HPDE6-E6E7 (cell line): Measurements from ENCODE around the gene ZNF497.
"Not testable (repeated sequence)": the region's sequence is repeated elsewhere in the genome, so short reads cannot be mapped to it uniquely, and the experiment has no call there.

Source experiments
- DNase-seq: peaks from one replicate; pipeline ENCODE4 v3.0.0; 2011; ENCODE audit warnings: missing footprints; ENCODE audit errors: extremely low spot score

ZNF497 gene

DNA sequence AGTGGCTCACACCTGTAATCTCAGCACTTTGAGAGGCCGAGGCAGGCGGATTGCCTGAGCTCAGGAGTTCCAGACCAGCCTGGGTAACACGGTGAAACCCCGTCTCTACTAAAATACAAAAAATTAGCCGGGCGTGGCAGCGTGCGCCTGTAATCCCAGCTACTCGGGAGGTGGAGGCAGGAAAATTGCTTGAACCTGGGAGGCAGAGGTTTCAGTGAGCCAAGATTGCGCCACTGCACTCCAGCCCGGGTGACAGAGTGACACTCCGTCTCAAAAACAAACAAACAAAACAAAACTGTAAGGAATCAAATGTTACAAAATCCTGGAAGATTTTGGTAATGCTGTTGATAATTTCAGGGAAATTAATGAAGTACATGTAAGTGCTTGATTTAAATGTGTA lies 14.5 kb downstream of the ZNF497 start:
- not testable (repeated sequence) for DNase-seq

DNA sequence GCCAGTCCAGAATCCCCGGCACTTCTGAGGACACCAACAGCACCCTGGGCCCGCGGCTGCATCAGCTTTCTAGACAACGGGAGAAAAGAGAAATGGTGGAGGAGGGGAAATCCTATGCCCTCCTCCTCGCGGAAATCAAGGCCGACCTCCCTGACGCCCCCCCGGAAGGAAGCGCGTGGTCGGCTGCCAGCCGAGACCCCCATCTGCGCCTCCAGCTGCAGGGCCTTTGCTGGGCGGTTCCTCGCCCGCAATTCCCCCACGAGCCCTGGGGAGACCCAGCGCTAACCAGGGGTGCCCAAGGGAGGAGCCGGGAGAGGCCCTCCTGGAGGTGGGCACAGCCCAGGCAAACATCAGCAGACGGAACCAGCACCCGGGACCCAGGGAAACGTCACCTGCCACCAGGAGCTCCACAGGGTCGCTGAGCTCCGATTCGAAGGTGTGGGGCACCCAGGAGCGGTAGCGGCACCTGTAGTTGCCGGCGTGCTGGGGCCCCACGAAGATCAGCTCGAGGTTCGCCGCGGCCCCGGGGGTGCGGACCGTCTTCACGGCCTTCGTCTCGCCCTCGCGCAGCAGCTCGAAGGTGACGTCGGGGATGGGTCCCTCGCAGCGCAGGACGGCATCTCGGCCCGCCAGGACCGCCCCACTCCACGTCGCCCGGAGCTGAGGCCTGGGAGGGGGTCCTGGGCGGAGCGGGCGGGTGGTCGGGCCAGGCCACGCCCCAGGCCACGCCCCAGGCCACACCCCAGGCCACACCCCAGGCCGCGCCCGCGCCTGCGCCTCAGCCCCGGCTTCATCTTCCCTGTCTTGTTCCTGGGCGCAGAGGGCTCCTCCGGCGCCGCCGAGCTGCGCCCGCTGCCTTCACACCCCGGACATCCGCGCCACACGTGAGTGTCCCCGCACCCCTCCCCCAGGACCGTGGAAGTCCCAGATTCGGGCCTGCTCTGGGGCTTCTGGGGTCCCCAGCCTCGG lies 15.3 kb downstream of the ZNF497 start:
- peak; percentile 78 for DNase-seq

DNA sequence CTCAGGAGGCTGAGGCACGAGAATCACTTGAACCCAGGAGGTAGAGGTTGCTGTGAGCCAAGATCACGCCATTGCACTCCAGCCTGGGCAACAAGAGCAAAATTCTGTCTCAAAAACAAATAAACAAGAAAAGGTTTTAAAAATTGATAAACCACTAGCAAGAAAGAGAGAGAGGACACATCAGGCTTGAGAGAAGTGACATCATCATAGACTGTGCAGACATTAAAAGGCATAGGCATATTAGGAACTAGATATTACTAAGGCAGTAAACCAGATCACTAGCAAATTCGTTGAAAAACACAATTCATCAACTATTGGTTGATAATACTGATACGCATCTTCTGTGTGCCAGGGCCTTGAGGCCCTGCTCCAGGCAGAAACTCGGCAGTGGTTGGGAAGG lies 17.0 kb downstream of the ZNF497 start:
- DNase-seq = no peak

DNA sequence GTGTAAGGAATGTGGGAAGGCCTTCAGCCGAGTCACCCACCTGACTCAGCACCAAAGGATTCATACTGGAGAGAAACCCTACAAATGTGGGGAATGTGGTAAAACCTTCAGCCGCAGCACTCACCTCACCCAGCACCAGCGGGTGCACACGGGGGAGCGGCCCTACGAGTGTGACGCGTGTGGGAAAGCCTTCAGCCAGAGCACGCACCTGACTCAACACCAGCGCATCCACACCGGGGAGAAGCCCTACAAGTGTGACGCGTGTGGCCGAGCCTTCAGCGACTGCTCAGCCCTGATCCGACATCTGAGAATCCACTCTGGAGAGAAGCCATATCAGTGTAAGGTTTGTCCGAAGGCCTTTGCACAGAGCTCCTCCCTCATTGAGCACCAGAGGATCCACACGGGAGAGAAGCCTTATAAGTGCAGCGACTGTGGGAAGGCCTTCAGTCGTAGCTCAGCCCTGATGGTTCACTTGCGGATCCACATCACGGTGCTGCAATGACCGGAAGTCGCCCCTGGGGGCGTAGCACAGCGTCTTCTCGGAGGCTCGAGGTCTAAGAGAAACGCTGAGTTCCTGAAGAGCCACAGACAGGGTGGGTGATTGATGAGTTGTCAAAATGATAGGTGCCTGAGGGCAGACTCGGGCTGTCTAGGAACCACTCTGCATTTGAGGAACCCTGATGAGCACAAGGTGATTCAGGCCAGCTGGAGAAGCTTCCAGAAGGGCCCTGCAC lies 23.6 kb downstream of the ZNF497 start:
- no peak for DNase-seq

DNA sequence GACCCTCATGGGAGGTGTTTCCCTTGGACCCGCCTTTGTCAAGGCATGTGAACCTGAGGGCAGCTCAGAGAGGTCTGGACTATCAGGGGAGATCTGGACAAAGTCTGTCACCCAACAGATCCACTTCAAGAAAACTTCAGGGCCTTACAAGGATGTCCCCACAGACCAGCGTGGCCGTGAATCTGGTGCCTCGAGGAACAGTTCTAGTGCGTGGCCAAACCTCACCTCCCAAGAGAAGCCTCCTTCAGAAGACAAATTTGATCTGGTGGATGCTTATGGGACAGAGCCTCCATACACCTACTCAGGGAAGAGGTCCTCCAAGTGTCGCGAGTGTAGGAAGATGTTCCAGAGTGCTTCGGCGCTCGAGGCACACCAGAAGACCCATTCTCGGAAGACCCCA lies 24.2 kb downstream of the ZNF497 start:
- no peak for DNase-seq

DNA sequence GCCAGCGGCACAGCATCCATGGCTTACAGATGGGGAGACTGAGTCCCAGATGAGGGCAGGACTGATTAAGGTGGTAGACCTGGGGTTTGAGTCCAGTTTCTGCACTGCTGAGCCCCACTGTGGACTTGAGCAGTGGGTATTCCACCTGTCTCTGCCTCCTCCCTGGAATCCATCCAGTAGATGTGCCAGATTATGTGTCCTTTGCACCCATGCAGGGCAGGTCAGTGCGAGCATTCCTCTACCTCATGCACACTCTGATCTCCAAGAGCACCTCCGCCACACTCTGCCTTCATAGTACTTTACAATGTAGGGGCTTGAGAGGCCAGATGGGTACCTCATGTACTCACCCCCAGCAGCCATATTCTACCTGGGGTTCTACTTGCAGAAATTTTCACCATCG lies 25.7 kb downstream of the ZNF497 start:
- no peak for DNase-seq

DNA sequence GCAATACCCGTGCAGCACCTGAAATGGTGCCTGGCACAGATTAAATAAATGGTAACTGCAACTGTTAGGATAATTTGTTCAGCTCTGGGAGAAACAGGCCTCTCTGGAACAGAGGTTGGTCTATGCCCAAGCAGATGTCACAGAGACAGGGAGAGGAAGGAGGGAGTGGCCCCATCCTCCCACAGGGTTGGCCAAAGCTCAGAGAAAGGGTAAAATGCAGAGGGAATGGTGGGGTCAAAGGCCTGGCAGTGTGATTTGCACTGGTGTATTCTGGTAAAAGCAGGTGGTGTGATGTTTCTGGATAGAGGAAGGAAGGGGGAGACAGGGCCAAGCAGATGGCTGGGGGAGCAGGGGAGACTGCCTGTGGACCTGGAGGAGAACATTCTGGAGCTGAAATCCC lies 26.3 kb downstream of the ZNF497 start:
- no peak for DNase-seq

DNA sequence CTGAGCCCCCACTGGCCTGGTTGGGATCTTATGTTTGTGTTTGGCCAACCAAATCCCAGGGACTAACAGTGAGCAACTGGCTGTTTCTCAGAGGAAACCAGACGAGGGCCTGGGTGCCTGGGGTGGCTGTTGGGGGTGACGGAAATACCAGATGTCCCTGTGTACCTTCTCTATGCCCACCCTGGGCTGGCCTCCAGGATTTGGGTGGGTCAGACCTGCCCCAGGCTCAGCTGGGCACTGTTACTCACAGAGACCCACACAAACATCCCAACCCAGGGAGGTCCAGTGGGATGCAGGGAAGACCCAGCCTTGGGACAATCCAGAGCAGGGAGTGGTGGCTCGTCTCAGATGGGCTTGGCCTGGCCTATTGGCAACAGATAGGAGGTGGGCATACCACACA lies 26.9 kb downstream of the ZNF497 start:
- DNase-seq = no peak

DNA sequence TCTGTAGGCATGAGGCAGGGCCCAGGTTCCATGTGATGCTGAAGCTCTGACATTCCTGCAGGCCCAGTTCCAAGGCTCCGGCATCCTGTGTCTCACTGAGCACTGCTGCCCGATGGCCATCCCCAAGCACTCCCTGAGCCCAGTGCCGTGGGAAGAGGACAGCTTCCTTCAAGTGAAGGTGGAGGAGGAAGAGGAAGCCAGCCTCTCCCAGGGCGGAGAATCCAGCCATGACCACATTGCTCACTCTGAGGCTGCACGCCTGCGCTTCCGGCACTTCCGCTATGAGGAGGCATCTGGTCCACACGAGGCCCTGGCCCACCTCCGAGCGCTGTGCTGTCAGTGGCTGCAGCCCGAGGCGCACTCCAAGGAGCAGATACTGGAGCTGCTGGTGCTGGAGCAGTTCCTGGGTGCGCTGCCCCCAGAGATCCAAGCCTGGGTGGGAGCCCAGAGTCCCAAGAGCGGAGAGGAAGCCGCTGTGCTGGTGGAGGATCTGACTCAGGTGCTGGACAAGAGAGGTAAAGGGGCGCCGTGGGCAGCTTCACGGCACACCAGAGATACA lies 27.8 kb downstream of the ZNF497 start:
- no peak for DNase-seq

DNA sequence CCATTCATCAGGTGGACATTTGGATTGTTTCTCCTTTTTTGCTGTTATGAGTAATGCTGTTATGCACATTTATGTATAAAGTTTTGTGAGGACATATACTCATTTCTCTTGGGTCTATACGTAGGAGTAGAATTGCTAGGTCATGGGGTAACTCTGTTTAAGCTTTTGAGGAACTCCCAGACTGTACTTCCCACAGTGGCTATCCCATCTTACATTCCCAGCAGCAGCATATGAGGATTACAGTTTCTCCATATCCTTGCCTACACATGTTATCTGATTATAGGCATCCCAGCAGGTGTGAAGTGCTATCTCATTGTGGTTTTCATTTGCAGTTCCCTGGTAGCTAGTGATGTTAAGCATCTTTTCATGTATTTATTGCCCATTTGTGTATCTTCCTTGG lies 29.9 kb downstream of the ZNF497 start:
- no peak for DNase-seq

DNA sequence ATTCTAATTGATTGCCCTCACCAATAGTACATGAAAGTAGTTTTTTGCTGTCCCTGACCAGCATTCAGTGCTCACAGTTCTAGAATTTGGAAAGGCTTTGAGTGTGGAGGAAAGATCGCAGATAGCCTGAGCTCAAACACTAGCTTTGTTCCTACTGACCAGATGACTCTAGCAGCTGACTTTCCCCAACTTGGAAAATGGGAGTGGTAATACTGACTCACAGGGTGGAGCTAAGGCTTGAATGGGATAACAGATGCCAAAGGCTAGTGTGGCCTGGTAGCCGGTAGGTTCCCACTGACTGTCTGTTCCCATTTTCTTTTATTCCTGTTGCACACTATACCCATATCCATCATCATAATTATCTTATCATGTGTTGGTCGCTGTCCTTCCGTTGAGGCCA lies 32.1 kb downstream of the ZNF497 start:
- peak; percentile 87 for DNase-seq

DNA sequence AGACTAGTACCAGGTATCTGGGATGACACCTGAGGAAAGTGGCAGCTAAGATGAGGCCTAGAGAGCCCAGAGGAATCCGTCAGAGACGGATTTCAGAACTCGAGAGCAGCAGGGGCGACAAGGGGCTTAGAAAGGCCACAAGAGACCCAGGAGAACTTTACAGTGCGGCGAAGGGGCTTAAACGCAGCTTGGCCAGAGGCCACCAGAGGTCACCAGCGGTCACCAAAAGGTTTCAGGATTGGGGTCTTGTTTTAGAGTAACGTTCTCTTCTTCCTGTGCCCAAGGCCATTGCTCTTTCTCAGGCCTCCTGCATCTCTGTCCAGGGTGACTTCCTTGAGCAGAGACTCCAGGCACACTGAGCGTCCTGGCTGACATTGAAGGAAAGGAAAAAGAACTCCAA lies 33.6 kb downstream of the ZNF497 start:
- DNase-seq = no peak

DNA sequence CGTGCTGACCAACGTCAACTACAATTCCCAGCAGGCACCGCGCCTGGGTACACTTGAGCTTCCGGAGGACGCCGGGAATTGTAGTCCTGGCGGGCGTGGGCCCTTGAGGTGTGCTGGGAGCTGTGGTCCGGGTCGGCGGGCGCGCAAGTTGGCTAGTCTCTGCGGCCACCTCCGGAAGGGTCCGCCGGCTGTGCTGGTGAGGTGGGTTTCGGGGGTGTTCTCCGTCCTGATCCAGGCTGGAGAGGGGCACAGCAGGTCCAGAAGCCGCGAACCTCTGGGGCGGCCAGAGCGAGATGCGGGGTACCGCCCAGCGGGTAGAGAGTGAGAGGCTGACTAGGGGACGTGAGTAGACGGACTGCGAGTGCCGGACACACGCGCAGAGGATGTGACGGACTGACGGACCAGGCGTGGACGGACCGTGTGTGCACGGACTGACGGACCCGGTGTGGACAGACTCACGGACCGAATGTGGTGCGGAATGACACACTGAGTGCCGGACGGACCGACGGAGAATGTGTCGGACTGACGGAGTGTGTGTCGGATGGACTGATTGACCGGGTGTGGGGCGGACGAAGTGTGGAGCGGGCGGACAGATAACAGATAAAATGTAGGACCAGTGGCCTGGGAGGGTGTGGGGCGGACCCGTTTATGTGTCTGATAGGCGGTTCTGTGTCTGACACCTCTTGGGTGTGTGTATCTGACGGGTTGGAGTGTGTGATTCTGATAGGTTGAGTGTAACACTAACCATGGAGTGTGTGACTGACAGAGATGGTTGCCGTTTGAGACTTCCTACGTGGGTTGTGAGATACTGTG lies 35.4 kb downstream of the ZNF497 start, which contains the start of gene ZSCAN22:
ZSCAN22 (plus strand) TSS at position 81 of the 813 bp plus-strand sequence. CDS start 7,809 bp downstream, outside the sequence.
- peak; percentile 97 for DNase-seq

DNA sequence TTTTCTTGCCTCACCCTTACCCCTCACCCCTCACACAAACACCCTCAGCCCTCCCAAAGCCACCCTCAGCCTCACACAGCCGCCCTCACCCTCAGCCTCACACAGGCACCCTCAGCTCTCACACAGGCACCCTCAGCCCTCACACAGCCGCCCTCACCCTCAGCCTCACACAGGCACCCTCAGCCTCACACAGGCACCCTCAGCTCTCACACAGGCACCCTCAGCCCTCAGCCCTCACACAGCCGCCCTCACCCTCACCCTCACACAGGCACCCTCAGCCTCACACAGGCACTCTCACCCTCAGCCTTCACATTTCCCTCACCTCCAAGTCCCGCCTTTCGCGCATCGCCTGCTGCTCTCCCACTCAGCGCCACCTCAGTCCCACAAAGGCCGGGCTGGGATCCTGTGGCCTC lies 36.0 kb downstream of the ZNF497 start:
- no peak for DNase-seq

DNA sequence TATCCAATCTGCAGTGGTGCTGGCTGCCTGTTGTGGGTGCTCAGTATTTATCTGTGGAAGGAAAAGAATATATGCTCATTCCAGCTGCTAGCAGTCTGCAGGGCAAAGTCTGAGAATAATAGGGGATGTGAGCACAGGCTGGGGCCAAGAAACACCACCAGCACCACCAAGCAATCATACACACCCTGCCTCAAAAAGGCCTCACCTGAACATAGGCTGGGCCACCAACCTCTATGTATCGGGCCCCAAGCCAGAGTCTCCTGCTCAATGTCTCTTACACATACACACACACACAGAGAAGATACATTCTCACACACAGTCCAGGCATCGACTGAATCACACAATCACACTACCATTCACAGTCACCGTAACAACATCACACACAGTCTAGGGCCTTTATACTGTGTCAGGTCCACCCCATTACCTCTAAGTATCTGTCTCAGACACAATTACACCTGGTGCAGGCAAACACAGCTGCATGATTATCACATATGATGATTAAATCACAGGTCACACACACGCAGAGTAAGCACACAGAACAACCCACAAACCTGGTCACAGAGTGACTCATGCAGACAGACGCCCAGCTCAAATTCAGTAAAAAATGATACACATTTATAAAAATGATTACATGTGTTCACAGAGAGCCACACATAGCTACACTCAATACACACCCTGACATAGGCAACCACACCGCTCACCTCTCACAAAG lies 37.1 kb downstream of the ZNF497 start:
- peak; percentile 36 for DNase-seq

DNA sequence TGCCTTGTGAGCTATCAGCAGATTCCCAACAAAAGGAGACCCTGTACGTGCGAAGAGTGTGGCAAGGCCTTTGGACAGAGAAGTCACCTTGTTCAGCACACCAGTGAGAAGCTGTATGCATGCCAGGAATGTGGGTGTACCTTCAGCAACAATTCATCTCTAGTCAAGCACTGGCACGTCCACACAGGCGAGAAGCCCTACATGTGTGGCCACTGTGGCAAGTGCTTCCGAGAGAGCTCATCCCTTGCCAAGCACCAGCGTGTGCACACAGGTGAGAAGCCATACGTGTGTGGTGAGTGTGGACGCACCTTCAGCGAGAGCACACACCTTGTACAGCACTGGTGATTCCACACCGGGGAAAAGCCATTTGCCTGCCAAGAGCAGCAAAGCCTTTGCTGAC lies 43.3 kb downstream of the ZNF497 start:
- no peak for DNase-seq

DNA sequence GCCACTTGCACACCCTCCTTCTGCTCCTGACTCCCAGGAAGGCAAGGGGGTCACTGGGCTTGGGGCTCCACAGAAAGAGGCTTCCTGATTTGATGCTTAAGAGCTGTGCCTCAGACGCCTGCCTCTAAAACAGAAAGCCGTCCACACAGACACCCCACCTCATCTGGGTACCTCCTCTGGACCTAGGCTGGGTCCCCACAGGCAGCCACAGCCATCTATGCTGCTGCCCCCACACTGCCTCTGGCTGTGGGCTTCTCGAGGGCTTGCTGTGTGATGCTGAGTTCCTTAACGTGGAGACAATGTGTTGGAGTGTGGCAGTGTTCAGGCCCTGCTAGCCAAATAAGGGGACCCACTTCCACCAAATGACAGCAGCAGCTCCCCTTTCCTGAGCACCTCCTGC lies 44.3 kb downstream of the ZNF497 start:
- DNase-seq = no peak

DNA sequence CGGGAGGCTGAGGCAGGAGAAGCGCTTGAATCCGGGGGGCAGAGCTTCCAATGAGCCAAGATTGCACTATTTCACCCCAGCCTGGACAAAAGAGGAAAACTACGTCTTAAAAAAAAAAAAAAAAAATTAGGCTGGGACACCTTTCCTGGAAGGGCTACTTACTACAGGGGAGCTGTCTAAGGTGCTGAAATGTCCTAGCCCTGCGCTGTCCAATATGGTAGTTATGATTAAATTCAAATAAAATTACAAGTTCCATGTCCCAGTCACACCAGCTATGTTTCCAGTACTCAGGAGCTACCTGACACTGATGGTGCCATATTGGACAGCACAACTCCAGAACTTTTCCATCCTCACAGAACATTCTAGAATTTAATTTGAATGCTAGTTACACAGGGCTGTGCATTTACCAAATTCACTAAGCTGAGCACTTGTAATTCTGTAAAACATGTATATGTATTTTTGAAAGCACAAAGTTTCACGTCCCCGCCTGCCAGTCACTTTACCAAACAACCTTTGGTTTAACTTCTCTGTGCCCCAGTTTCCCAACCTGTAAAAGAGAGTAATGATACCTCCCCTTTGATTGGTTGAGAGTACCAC lies 45.0 kb downstream of the ZNF497 start:
- no peak for DNase-seq

DNA sequence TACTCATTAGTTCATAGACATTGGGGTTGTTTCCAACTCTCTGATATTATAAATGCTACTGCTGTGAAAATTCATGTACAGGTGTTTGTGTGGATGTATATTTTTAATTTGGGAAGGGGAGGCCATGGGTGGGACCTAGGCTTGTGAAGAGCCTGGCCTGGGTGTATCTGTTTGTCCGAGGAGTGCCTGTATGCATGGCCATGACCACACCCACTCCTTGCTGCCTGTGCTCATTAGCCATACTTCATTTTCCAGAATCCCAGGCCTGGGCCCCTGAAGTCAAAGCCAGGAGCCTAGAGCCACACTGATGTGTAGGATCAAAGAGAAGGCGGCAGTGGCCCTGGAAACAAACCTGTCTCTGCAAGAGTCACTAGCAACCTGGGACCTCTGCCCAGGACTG lies 47.0 kb downstream of the ZNF497 start:
- no peak for DNase-seq

DNA sequence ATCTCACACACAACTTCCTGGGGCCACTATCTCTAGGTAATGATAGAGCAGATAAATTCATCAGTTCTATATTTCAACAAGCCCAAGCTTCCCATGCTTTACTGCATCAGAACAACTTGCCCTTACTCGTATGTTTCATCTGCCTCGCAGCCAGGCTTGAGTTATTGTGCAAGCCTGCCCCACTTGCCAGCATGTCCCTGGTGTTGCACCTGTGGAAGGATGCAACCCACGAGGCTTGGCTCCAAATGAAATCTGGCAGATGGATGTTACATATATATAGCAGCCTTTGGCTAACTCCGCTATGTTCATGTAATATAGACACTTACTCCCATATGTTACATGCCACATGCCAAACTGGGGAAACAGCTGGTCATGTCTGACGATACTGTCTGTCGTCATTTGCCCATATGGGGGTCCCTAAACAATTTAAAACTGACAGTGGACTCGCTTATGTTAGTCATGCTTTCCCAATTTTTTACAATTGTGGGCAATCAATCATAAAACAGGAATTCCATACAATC lies 51.1 kb downstream of the ZNF497 start:
- no peak for DNase-seq
